ENCODE data around the gene WWP2. TPM values are rescaled to one million over a fixed set of nuclear protein-coding genes. Genes with fewer than 3 reads are reported as not detected.
A peak's percentile ranks its signal among the peaks of the same experiment; 100 is the strongest.
"Not testable (repeated sequence)": the region's sequence is repeated elsewhere in the genome, so short reads cannot be mapped to it uniquely, and the experiment has no call there.

The WWP2 gene
- 38.1 and 40.1 TPM in 2 replicates for total RNA-seq (2014; rRNA removed; shearing (Covaris generic))

GRCh38 chr16:69761983-69762813, at the start of gene WWP2:
Gene WWP2 (plus strand): TSS chr16:69762332. CDS start chr16:69787011, 24,679 bp downstream.
- DNase-seq (ENCODE audit: low spot score): peak; percentile 89

- no peak for DNase-seq (ENCODE audit: low spot score)
These were observed 49.1 kb upstream of the WWP2 start for GRCh38 chr16:69712914-69713581.

GRCh38 chr16:69717066-69717465, 45.1 kb upstream of the WWP2 start:
- DNase-seq (ENCODE audit: low spot score): no peak

- no peak for DNase-seq (ENCODE audit: low spot score)
These were observed 43.9 kb upstream of the WWP2 start for GRCh38 chr16:69718111-69718764.

GRCh38 chr16:69720822-69721430, 41.2 kb upstream of the WWP2 start:
- DNase-seq (ENCODE audit: low spot score): no peak

GRCh38 chr16:69721441-69721957, 40.6 kb upstream of the WWP2 start:
- no peak for DNase-seq (ENCODE audit: low spot score)

GRCh38 chr16:69724414-69724873, 37.7 kb upstream of the WWP2 start:
- peak; percentile 37 for DNase-seq (ENCODE audit: low spot score)

GRCh38 chr16:69724981-69725479, 37.1 kb upstream of the WWP2 start:
- peak; percentile 48 for DNase-seq (ENCODE audit: low spot score)

GRCh38 chr16:69725480-69726312, 36.4 kb upstream of the WWP2 start:
- DNase-seq (ENCODE audit: low spot score): peak; percentile 42

GRCh38 chr16:69726313-69727060, 35.6 kb upstream of the WWP2 start, which contains the start of gene NQO1:
Gene NQO1 (minus strand): TSS chr16:69726560. CDS start chr16:69726439, 121 bp downstream.
- peak; percentile 99 for DNase-seq (ENCODE audit: low spot score)

GRCh38 chr16:69727916-69728270, 34.2 kb upstream of the WWP2 start:
- DNase-seq (ENCODE audit: low spot score): peak; percentile 45

GRCh38 chr16:69729030-69729429, 33.1 kb upstream of the WWP2 start:
- not testable (repeated sequence) for DNase-seq (ENCODE audit: low spot score)

GRCh38 chr16:69731280-69731679, 30.9 kb upstream of the WWP2 start:
- DNase-seq (ENCODE audit: low spot score): not testable (repeated sequence)

- no peak for DNase-seq (ENCODE audit: low spot score)
These were observed 30.0 kb upstream of the WWP2 start for GRCh38 chr16:69732101-69732500.

GRCh38 chr16:69741519-69741918, 20.6 kb upstream of the WWP2 start:
- no peak for DNase-seq (ENCODE audit: low spot score)

GRCh38 chr16:69741951-69742904, 19.9 kb upstream of the WWP2 start:
- DNase-seq (ENCODE audit: low spot score): peak; percentile 60

GRCh38 chr16:69744363-69745231, 17.5 kb upstream of the WWP2 start:
- DNase-seq (ENCODE audit: low spot score): no peak

Data from HT-29 (cell line).